Fibroblast of lung (primary cell): ENCODE results near the gene OR6V1. TPM values are rescaled to one million over a fixed set of nuclear protein-coding genes. Genes with fewer than 3 reads are reported as not detected.

Source experiments
- DNase-seq, 2 donors: peaks; one replicate each; pipeline versions ENCODE4 v3.0.0 to v3.0.0-alpha.2; 2010; ENCODE audit warnings: low read depth in 2 of 2
- H2AFZ ChIP-seq: 2 replicates; pipeline ENCODE4 v1.5.1; 2012; ENCODE audit warnings: low read length, control low read depth, inconsistent platforms
- H3K27ac ChIP-seq: 2 replicates; pipeline ENCODE4 v1.5.1; 2011; ENCODE audit warnings: low read length, control low read depth; ENCODE audit not compliant: insufficient read depth
- H3K27me3 ChIP-seq: 2 replicates; pipeline ENCODE4 v1.5.1; 2011; ENCODE audit warnings: mild to moderate bottlenecking, low read length; ENCODE audit not compliant: control insufficient read depth, insufficient read depth
- H3K36me3 ChIP-seq: 2 replicates; pipeline ENCODE4 v1.5.1; 2011; ENCODE audit warnings: low read length; ENCODE audit not compliant: control insufficient read depth, insufficient read depth
- H3K4me1 ChIP-seq: 2 replicates; pipeline ENCODE4 v1.5.1; 2011; ENCODE audit warnings: low read length; ENCODE audit not compliant: control insufficient read depth, insufficient read depth; ENCODE audit errors: extremely low read depth
- H3K4me2 ChIP-seq: 2 replicates; pipeline ENCODE4 v1.5.1; 2011; ENCODE audit warnings: low read length, control low read depth; ENCODE audit not compliant: insufficient read depth; ENCODE audit errors: extremely low read depth
- H3K4me3 ChIP-seq, 4 experiments: fragments of 200-600 bp in 1 of 4; sonication (generic) in 1 of 4; replicated peaks in 1 of 4; 2 replicates each; pipeline ENCODE4 v1.5.1; 2011 to 2016; ENCODE audit warnings: low read length in 4 of 4, low read depth in 3 of 4, mild to moderate bottlenecking in 3 of 4, control low read depth in 2 of 4, inconsistent platforms in 1 of 4, mixed read lengths in 1 of 4; ENCODE audit not compliant: insufficient read depth in 1 of 4; ENCODE audit errors: control extremely low read depth in 1 of 4
- H3K79me2 ChIP-seq: 2 replicates; pipeline ENCODE4 v1.5.1; 2012; ENCODE audit warnings: mild to moderate bottlenecking, low read length, inconsistent platforms; ENCODE audit not compliant: control insufficient read depth, insufficient read depth
- H3K9ac ChIP-seq: 2 replicates; pipeline ENCODE4 v1.5.1; 2011; ENCODE audit warnings: mild to moderate bottlenecking, low read length, control low read depth; ENCODE audit not compliant: insufficient read depth
- H3K9me3 ChIP-seq: 2 replicates; pipeline ENCODE4 v1.5.1; 2012; ENCODE audit warnings: low read depth, low read length; ENCODE audit not compliant: control insufficient read depth, insufficient read depth
- H4K20me1 ChIP-seq: 2 replicates; pipeline ENCODE4 v1.5.1; 2011; ENCODE audit warnings: low read length; ENCODE audit not compliant: control insufficient read depth, insufficient read depth; ENCODE audit errors: extremely low read depth
- EZH2 ChIP-seq: IDR thresholded peaks from 2 replicates; pipeline ENCODE4 v1.5.1; 2012; ENCODE audit warnings: low read length, control low read depth, mild to moderate bottlenecking; ENCODE audit errors: missing control alignments
- polyA plus RNA-seq, 2 donors: library from polyadenylated mRNA; depleted of rRNA in 1 of 2; stranded (reverse) in 1 of 2; unstranded in 1 of 2; fragments of >200 nt; gene quantifications; 2 replicates each; pipeline ENCODE4 v1.2.1, GENCODE V29; 2011 to 2012; ENCODE audit warnings: missing spikeins in 1 of 2
- total RNA-seq: library from RNA; depleted of rRNA; stranded (reverse); fragments of >200 nt; gene quantifications from 2 replicates; pipeline ENCODE4 v1.2.1, GENCODE V29; 2014
- TF ChIP-seq, protein P1 (sequence below), 2 donors: IDR thresholded peaks in 1 of 2; conservative IDR thresholded peaks in 1 of 2; 1 replicate in 1 of 2; 2 replicates in 1 of 2; pipeline ENCODE4 v1.5.1; 2011 to 2012; ENCODE audit warnings: low read length in 2 of 2, control low read depth in 1 of 2, inconsistent platforms in 1 of 2, low read depth in 1 of 2, mild to moderate bottlenecking in 1 of 2

Gene OR6V1
- total and polyA plus RNA-seq, 2 donors (not counting 1 experiment from before 2014, with no cell fraction given) = not detected

DNA sequence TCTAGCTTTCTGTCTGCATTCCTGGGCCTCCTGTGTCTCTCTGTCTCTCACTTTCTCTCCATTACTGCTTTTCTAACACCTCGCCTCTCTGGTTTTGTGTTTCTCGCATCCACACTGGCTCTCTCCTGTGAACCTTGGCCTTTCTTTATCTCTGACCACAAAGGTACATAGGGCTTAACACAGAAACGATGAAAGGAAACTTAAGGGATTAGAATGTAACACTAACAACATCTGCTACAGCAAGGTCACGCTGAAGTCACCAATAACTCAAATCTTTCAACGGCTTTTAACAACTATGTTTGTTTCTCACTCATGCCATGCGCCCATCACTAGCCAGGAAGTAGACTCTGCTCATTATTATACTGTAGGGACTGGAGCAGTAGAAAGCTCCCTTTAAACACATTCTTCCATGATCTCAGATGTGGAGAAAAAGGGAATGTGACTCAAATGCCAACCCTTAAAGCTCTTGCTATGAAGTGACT is 9.3 kb upstream of the OR6V1 start:
- Histone ChIP-seq H3K4me3 (no peak overlapping the region), H3K9me3 (no peaks in the 10 kb centered on the region), H3K4me2 (no peak overlapping the region), H3K4me1 (no peaks in the 10 kb centered on the region), H3K36me3 (no peaks in the 10 kb centered on the region), H3K79me2 (no peaks in the 10 kb centered on the region), H3K27ac (no peak overlapping the region), H3K9ac (no peak overlapping the region), H4K20me1 (no peaks in the 10 kb centered on the region), H3K27me3 (no peaks in the 10 kb centered on the region), H2AFZ (no peak overlapping the region)
- no peak for DNase-seq
- no peak for TF ChIP-seq EZH2
- TF ChIP-seq, protein P1, sequence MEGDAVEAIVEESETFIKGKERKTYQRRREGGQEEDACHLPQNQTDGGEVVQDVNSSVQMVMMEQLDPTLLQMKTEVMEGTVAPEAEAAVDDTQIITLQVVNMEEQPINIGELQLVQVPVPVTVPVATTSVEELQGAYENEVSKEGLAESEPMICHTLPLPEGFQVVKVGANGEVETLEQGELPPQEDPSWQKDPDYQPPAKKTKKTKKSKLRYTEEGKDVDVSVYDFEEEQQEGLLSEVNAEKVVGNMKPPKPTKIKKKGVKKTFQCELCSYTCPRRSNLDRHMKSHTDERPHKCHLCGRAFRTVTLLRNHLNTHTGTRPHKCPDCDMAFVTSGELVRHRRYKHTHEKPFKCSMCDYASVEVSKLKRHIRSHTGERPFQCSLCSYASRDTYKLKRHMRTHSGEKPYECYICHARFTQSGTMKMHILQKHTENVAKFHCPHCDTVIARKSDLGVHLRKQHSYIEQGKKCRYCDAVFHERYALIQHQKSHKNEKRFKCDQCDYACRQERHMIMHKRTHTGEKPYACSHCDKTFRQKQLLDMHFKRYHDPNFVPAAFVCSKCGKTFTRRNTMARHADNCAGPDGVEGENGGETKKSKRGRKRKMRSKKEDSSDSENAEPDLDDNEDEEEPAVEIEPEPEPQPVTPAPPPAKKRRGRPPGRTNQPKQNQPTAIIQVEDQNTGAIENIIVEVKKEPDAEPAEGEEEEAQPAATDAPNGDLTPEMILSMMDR (conservative IDR thresholded peaks at IDR 0.05 in 1 of 2, IDR thresholded peaks at IDR 0.05 in 1 of 2; ENCODE audit: low read depth in 1 of 2, low read length in 2 of 2) = no peak

DNA sequence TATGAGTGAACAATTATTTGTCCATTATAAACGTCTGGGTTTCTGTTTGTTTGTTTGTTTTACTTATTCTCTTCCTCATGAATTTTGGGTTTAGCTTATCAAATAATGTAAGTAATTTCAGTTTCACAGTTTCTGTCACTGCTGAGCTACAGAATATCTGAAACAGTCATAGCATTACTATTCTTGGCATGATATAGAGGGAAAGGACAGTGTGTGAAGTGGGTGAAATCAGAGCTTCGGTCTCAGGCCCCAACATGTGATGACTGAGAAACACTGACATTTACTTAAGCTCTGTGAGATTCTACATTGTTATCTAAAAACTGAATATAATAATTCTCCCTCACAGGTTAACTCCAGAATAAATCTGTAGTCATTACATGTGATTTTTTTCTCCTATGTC is 8.8 kb upstream of the OR6V1 start:
- Histone ChIP-seq H3K27me3 (no peaks in the 10 kb centered on the region), H3K9me3 (no peaks in the 10 kb centered on the region), H2AFZ (no peak overlapping the region), H3K79me2 (no peaks in the 10 kb centered on the region), H3K4me2 (no peak overlapping the region), H3K4me3 (no peak overlapping the region), H3K27ac (no peak overlapping the region), H4K20me1 (no peaks in the 10 kb centered on the region), H3K9ac (no peak overlapping the region), H3K4me1 (no peaks in the 10 kb centered on the region), H3K36me3 (no peaks in the 10 kb centered on the region)
- no peak for DNase-seq
- TF ChIP-seq EZH2 = no peak
- TF ChIP-seq, protein P1 (conservative IDR thresholded peaks at IDR 0.05 in 1 of 2, IDR thresholded peaks at IDR 0.05 in 1 of 2; ENCODE audit: low read depth in 1 of 2, low read length in 2 of 2) = no peak

DNA sequence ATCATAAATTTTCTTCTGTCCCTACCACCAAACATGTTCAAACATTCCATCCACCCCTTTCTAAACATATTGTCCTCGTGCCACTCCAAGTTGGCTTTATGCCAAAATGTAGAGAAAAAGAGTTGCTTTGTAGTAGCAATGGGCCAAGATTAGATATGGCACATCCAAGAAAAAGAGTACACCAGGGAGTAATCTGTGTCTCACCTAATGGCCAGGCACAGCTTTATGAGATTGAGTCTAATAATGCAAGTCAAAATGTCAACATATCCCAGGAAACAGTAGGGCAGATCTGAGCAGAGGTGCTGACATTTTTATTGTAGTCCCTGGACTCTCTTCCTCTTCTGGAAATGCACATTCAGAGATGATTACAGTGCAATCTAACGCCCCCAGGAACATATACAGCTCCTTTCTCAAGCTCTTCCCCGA is 5.7 kb upstream of the OR6V1 start:
- H3K27ac ChIP-seq = no peak overlapping the region
- no peaks in the 10 kb centered on the region for H3K79me2 ChIP-seq
- H3K9me3 ChIP-seq = no peaks in the 10 kb centered on the region
- no peaks in the 10 kb centered on the region for H3K36me3 ChIP-seq
- H3K27me3 ChIP-seq = no peaks in the 10 kb centered on the region
- H3K4me2 ChIP-seq = no peak overlapping the region
- H3K9ac ChIP-seq = no peak overlapping the region
- no peak overlapping the region for H3K4me3 ChIP-seq
- no peak overlapping the region for H2AFZ ChIP-seq
- no peaks in the 10 kb centered on the region for H3K4me1 ChIP-seq
- DNase-seq = no peak
- TF ChIP-seq, protein P1 (conservative IDR thresholded peaks at IDR 0.05 in 1 of 2, IDR thresholded peaks at IDR 0.05 in 1 of 2; ENCODE audit: low read depth in 1 of 2, low read length in 2 of 2) = no peak
- no peak for TF ChIP-seq EZH2
- no peaks in the 10 kb centered on the region for H4K20me1 ChIP-seq
